ENCODE measurements around the gene DOCK4. TPM values are rescaled to one million over a fixed set of nuclear protein-coding genes. Genes with fewer than 3 reads are reported as not detected.

DOCK4 gene
- total RNA-seq, 1 donor, result 31.8 TPM

DNA sequence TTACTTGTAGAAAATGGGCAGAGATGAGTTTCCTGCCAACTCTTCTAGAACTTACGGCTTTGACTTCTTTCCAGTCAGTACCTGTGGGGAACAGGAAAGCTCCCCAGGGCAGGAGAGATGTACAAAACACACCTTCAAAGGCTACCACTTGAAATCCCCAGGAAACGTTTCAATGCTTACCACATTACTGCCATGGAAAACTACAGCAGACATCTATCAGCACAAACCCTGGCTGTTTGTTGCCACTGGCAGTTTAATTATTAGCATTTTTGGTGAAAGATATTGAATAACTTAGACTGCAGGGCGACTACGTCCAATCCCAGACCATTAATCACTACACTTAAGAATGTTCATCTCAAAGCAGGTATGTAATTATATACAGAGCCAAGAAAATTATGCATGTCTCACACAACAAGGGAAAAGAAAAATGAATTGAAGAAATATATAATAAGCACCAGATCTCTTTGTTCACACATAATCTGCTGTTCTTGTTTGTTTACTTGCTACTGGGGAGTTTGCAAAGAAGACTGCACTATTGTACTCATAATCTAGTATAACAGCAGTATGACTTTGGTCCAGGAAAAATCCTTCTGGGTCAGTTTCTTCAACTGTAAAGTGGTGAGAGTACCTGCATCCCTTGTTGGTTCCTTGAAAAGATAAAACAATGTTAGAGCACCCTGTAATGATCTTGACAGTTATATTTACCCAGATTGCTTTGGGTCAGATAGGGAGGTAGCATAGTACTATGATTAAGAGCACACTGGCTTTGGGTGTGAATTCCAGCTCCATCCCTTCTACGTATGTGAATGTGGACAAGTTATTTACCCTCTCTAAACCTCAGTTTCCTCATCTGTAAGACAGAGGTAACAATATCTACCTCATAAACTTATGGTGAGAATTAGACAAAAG is 138.3 kb downstream of the DOCK4 start:
- Histone ChIP-seq H3K27ac (ENCODE audit: low read depth, low read length) (no peak overlapping the region), H3K79me2 (ENCODE audit: insufficient read depth, low read length) (peaks cover 23% of the 10 kb centered on the region), H3K36me3 (ENCODE audit: insufficient read depth, low read length) (no peaks in the 10 kb centered on the region), H3K4me1 (ENCODE audit: insufficient read depth, low read length) (no peaks in the 10 kb centered on the region), H4K20me1 (ENCODE audit: insufficient read depth, low read length) (peaks cover 7% of the 10 kb centered on the region), H3K9me3 (ENCODE audit: low read depth, low read length) (no peaks in the 10 kb centered on the region), H3K4me2 (ENCODE audit: insufficient read depth, low read length) (no peak overlapping the region), H2AFZ (ENCODE audit: low read length) (no peak overlapping the region), H3K27me3 (ENCODE audit: insufficient read depth, low read length) (no peaks in the 10 kb centered on the region), H3K4me3 (ENCODE audit: insufficient read depth, low read length) (no peak overlapping the region)
- no peak for TF ChIP-seq CTCF (IDR thresholded peaks at IDR 0.05; ENCODE audit: extremely low read depth, low read depth, low read length)
- no peak for DNase-seq (ENCODE audit: insufficient read length, low spot score, missing footprints)

GRCh38 chr7:112067200-112067599 is 139.0 kb downstream of the DOCK4 start:
- no peak overlapping the region for H3K4me3 ChIP-seq (ENCODE audit: insufficient read depth, low read length)
- H3K9me3 ChIP-seq (ENCODE audit: low read depth, low read length), result no peaks in the 10 kb centered on the region
- H3K36me3 ChIP-seq (ENCODE audit: insufficient read depth, low read length), result no peaks in the 10 kb centered on the region
- no peak for DNase-seq (ENCODE audit: insufficient read length, low spot score, missing footprints)
- no peak overlapping the region for H3K4me2 ChIP-seq (ENCODE audit: insufficient read depth, low read length)
- H3K27me3 ChIP-seq (ENCODE audit: insufficient read depth, low read length), result no peaks in the 10 kb centered on the region
- H3K4me1 ChIP-seq (ENCODE audit: insufficient read depth, low read length), result no peaks in the 10 kb centered on the region
- H2AFZ ChIP-seq (ENCODE audit: low read length), result no peak overlapping the region
- H3K79me2 ChIP-seq (ENCODE audit: insufficient read depth, low read length), result peaks cover 18% of the 10 kb centered on the region
- no peak overlapping the region for H3K27ac ChIP-seq (ENCODE audit: low read depth, low read length)
- no peak for TF ChIP-seq CTCF (IDR thresholded peaks at IDR 0.05; ENCODE audit: extremely low read depth, low read depth, low read length)
- peaks cover 7% of the 10 kb centered on the region for H4K20me1 ChIP-seq (ENCODE audit: insufficient read depth, low read length)

GRCh38 chr7:112065758-112066157 is 140.4 kb downstream of the DOCK4 start:
- no peak for TF ChIP-seq CTCF (IDR thresholded peaks at IDR 0.05; ENCODE audit: extremely low read depth, low read depth, low read length)
- Histone ChIP-seq H3K36me3 (ENCODE audit: insufficient read depth, low read length) (no peaks in the 10 kb centered on the region), H3K79me2 (ENCODE audit: insufficient read depth, low read length) (peaks cover 20% of the 10 kb centered on the region), H3K4me1 (ENCODE audit: insufficient read depth, low read length) (no peaks in the 10 kb centered on the region), H3K27me3 (ENCODE audit: insufficient read depth, low read length) (no peaks in the 10 kb centered on the region), H3K4me3 (ENCODE audit: insufficient read depth, low read length) (no peak overlapping the region), H4K20me1 (ENCODE audit: insufficient read depth, low read length) (peaks cover 7% of the 10 kb centered on the region), H3K9me3 (ENCODE audit: low read depth, low read length) (no peaks in the 10 kb centered on the region), H2AFZ (ENCODE audit: low read length) (no peak overlapping the region), H3K27ac (ENCODE audit: low read depth, low read length) (no peak overlapping the region), H3K4me2 (ENCODE audit: insufficient read depth, low read length) (no peak overlapping the region)
- DNase-seq (ENCODE audit: insufficient read length, low spot score, missing footprints), result no peak

DNA sequence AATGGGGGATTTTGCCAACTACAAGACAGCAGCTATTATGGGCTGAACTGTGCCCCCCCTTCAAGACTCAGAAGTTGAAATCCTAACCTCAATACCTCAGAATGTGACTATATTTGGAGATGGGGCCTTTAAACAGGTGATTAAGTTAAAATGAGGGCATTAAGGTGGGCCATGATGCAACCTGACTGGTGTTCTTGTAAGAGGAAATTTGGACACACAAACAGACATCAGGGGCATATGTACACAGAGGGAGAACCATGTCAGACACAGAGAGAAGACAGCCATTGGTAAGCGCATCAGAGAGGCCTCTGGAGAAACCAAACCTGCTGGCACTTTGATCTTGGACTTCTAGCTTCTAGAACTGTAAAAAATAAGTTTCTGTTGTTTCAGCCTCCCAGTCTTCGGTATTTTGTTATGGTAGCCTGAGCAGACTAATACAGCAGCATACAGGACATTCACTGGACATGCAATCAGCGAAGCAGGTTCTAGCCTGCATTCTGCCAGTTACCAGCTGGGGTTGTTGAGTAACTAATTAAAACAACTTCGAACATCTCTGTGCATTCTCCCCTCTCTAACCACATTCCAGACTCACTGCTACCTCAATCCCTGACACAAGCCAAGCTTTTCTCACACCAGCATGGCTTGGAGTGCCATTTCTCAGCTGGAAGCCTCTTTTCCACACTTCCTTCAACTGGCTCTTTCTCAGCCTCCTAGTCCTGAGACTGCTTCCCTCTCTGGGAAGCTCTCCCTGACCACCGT is 141.4 kb downstream of the DOCK4 start:
- Histone ChIP-seq H3K4me3 (ENCODE audit: insufficient read depth, low read length) (no peak overlapping the region), H2AFZ (ENCODE audit: low read length) (no peak overlapping the region), H4K20me1 (ENCODE audit: insufficient read depth, low read length) (peaks cover 7% of the 10 kb centered on the region), H3K4me1 (ENCODE audit: insufficient read depth, low read length) (no peaks in the 10 kb centered on the region), H3K36me3 (ENCODE audit: insufficient read depth, low read length) (no peaks in the 10 kb centered on the region), H3K27ac (ENCODE audit: low read depth, low read length) (no peak overlapping the region), H3K9me3 (ENCODE audit: low read depth, low read length) (no peaks in the 10 kb centered on the region), H3K4me2 (ENCODE audit: insufficient read depth, low read length) (no peak overlapping the region), H3K27me3 (ENCODE audit: insufficient read depth, low read length) (no peaks in the 10 kb centered on the region), H3K79me2 (ENCODE audit: insufficient read depth, low read length) (peaks cover 24% of the 10 kb centered on the region)
- peak; percentile 15 for DNase-seq (ENCODE audit: insufficient read length, low spot score, missing footprints)
- no peak for TF ChIP-seq CTCF (IDR thresholded peaks at IDR 0.05; ENCODE audit: extremely low read depth, low read depth, low read length)
